Activated T-helper 1 cell treated with anti-CD3 and anti-CD28 coated beads, Interleukin-12 subunit alpha, Interleukin-12 subunit beta, Interleukin-2, Interleukin-4 antibody, amounts not matched to agents 30 ng/mL and 10 ng/mL and 1 ng/mL, durations not matched to agents 14 hours and 24 hours and 36 hours (primary cell): ENCODE data around the gene SMIM44. TPM values are rescaled to one million over a fixed set of nuclear protein-coding genes. Genes with fewer than 3 reads are reported as not detected.
"Not testable (repeated sequence)": the region's sequence is repeated elsewhere in the genome, so short reads cannot be mapped to it uniquely, and the experiment has no call there.

Experiments used
- DNase-seq: peaks from one replicate; pipeline ENCODE4 v3.0.0; 2021; ENCODE audit warnings: low spot score
- H3K27ac Mint-ChIP-seq: one replicate; pipeline ENCODE4 v1.8.0; 2021; ENCODE audit warnings: mild to moderate bottlenecking, mixed read lengths
- H3K27me3 Mint-ChIP-seq: one replicate; pipeline ENCODE4 v1.8.0; 2022; ENCODE audit warnings: mild to moderate bottlenecking, moderate library complexity, mixed read lengths; ENCODE audit not compliant: insufficient read depth
- H3K36me3 Mint-ChIP-seq: one replicate; pipeline ENCODE4 v1.8.0; 2021; ENCODE audit warnings: low read depth, mixed read lengths
- H3K4me1 Mint-ChIP-seq: one replicate; pipeline ENCODE4 v1.8.0; 2021; ENCODE audit warnings: low read depth, mixed read lengths
- H3K4me3 Mint-ChIP-seq: one replicate; pipeline ENCODE4 v1.8.0; 2021; ENCODE audit warnings: mild to moderate bottlenecking, moderate library complexity, mixed read lengths
- H3K9me3 Mint-ChIP-seq: one replicate; pipeline ENCODE4 v1.8.0; 2021; ENCODE audit warnings: mixed read lengths
- intact Hi-C: fragments of 100-400 bp; cut with micrococcal nuclease; formaldehyde crosslinking; loops from one replicate; pipeline ENCODE4 v1.15.1; 2024
- total RNA-seq: library from RNA; stranded (reverse); gene quantifications from 2 replicates; pipeline ENCODE4 v1.2.3, GENCODE V29; 2022

The SMIM44 gene
- total RNA-seq, 1 donor from 2014 or later, result not detected

DNA sequence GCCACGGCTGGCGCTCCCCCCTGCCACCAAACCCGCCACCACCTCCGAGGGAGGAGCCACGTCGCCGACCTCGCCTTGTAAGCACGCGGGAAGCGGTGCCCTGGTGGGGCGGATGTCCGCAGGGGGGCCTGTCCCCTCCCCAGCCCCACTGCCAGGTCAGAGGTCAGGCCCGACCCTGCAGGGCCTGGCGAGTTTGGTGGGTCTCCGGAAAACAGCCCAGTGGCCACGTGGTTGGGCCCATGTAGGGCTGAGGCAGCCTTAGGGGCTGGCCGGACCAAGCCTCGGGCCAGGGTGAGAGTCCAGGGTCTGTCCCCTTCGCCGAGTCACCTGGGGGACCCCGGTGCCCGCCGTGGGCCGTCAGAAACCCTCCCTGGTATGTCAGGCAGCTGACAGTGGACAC lies 29.4 kb downstream of the SMIM44 start:
- intact Hi-C loops, result no loop called here
- no peaks in the 10 kb centered on the region for H3K4me1 Mint-ChIP-seq
- H3K27me3 Mint-ChIP-seq, result no peaks in the 10 kb centered on the region
- H3K36me3 Mint-ChIP-seq, result peaks cover 2% of the 10 kb centered on the region
- H3K27ac Mint-ChIP-seq, result no peak overlapping the region
- no peak for DNase-seq
- no peak overlapping the region for H3K4me3 Mint-ChIP-seq
- H3K9me3 Mint-ChIP-seq, result no peaks in the 10 kb centered on the region

DNA sequence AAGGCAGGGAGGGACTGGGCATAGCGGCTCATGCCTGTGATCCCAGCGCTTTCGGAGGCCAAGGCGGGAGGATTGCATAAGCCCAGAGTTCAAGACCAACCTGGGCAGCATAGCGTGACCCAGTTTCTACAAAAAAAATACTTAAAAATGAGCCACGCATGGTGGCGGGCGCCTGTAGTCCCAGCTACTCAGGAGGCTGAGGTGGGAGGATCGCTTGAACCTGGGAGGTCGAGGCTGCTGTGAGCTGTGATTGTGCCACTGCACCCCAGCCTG lies 30.4 kb downstream of the SMIM44 start:
- H3K4me3 Mint-ChIP-seq, DNase-seq, H3K4me1 Mint-ChIP-seq, H3K27me3 Mint-ChIP-seq, H3K36me3 Mint-ChIP-seq, H3K27ac Mint-ChIP-seq, intact Hi-C loops, H3K9me3 Mint-ChIP-seq: not testable (repeated sequence)

DNA sequence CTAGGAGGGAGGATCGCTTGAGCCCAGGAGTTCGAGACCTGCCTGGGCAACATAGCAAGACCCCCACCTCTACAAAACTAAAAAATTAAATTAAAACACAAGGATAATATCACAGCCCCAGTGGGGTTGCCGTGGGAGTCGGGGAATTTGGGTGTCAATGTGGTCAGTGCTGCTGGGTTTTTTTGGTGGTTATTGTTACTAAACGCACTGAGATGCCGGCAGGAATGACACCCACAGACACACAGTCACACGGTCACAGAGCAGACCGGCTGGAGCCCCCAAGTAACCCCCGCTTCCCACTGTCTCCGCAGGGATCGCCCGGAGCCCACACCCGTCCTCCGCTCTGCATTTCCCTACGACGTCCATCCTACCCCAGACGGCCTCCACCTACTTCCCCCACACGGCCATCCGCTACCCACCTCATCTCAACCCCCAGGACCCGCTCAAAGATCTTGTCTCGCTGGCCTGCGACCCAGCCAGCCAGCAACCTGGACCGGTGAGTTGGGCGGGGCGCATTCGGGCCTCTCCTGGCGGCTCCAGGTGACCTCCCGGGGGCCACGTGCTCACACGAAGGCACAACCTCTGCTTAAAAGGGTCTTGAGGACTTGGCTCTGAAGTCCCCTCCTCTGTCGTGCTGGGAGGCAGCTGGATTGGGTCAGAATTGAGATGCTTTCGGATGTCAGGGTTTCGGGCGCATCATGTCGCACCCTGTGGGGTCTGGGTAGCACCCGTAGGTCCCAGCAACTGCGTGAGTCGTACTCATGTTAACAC lies 30.9 kb downstream of the SMIM44 start:
- H3K4me1 Mint-ChIP-seq, result no peaks in the 10 kb centered on the region
- H3K4me3 Mint-ChIP-seq, result no peak overlapping the region
- H3K27me3 Mint-ChIP-seq, result no peaks in the 10 kb centered on the region
- H3K9me3 Mint-ChIP-seq, result no peaks in the 10 kb centered on the region
- intact Hi-C loops, result no loop called here
- no peak for DNase-seq
- H3K27ac Mint-ChIP-seq, result no peak overlapping the region
- peaks cover 2% of the 10 kb centered on the region for H3K36me3 Mint-ChIP-seq

DNA sequence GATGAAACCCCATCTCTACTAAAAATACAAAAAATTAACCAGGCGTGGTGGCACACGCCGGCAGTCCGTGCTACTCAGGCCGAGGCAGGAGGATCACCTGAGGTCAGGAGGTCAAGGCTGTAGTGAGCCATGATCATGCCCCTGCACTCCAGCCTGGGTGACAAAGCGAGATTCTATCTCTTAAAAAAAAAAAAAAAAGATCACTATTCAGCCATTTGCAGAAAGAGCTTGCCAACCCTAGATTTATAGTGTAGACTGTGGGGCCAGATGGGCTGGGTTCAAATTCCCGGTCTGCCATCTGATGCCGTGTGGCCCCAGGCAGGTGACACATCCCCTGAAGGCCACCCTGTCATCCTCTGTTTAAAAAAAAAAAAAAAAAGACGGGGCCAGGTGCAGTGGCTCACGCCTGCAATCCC lies 31.8 kb downstream of the SMIM44 start:
- no peaks in the 10 kb centered on the region for H3K27me3 Mint-ChIP-seq
- H3K4me3 Mint-ChIP-seq, result no peak overlapping the region
- DNase-seq, result no peak
- H3K4me1 Mint-ChIP-seq, result no peaks in the 10 kb centered on the region
- H3K27ac Mint-ChIP-seq, result no peak overlapping the region
- intact Hi-C loops, result no loop called here
- peaks cover 2% of the 10 kb centered on the region for H3K36me3 Mint-ChIP-seq
- no peaks in the 10 kb centered on the region for H3K9me3 Mint-ChIP-seq

DNA sequence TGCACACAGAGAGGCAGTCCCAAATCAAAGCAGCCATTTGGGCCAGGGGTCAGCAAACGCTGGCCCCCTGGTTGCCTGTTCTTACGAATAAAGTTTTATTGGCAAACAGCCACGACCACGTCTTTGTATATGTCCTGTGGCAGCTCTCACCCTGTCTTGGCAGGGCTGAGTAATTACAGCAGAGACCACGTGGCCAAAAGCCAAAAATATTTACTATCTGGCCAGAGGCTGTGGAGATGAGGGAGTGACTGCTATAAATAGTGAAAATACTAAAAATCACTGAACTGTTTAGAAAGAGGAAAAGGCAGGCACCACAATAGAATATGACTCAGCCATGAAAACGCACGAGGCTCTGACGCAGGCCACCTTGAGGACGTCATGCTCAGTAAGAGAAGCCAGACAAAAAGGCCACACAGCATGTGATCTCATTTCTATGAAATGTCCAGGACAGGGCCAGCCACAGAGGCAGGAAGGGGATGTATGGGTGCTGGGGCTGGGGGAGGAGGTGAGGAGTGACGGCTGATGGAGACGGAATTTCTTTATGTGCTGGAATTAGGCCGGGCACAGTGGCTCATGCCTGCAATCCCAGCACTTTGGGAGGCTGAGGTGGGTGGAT lies 32.3 kb downstream of the SMIM44 start:
- no peak for DNase-seq
- Mint-ChIP-seq H3K27me3 (no peaks in the 10 kb centered on the region), H3K4me1 (no peaks in the 10 kb centered on the region), H3K4me3 (no peak overlapping the region), H3K27ac (no peak overlapping the region), H3K9me3 (no peaks in the 10 kb centered on the region), H3K36me3 (peaks cover 2% of the 10 kb centered on the region)
- intact Hi-C loops, result no loop called here

DNA sequence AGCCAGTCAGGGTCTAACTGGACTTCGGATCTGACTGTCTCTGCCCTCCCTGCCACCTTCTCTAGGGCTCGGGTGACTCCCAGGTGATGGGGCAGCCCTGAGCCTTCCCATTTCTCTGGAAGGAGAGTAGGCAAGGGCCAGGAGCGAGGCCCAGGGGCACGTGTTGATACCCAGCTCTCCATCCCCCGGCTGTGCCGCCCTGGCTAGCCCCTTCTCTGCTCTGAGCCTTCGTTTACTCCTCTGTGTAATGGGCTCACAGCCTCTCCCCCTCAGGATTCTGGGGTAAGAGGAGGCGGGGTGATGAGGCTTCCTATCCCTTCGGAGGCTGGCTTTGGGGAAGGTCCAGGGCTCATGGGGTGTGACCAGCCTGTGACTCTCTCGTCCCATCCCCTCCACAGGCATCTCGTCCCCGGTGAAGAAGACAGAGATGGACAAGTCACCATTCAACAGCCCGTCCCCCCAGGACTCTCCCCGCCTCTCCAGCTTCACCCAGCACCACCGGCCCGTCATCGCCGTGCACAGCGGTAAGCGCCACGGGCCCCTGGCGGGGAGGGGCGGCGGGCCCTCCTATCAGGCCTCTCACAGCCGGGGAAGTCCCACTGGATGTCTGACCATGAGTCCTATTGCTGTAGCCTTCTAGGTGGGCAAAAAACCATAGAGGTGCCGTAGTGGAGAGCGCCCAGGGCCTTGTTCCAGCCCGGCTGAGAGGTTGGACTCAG lies 34.5 kb downstream of the SMIM44 start:
- no peaks in the 10 kb centered on the region for H3K9me3 Mint-ChIP-seq
- no peak overlapping the region for H3K27ac Mint-ChIP-seq
- H3K27me3 Mint-ChIP-seq, result no peaks in the 10 kb centered on the region
- no peaks in the 10 kb centered on the region for H3K4me1 Mint-ChIP-seq
- intact Hi-C loops, result no loop called here
- H3K4me3 Mint-ChIP-seq, result no peak overlapping the region
- DNase-seq, result no peak
- H3K36me3 Mint-ChIP-seq, result peaks cover 2% of the 10 kb centered on the region

DNA sequence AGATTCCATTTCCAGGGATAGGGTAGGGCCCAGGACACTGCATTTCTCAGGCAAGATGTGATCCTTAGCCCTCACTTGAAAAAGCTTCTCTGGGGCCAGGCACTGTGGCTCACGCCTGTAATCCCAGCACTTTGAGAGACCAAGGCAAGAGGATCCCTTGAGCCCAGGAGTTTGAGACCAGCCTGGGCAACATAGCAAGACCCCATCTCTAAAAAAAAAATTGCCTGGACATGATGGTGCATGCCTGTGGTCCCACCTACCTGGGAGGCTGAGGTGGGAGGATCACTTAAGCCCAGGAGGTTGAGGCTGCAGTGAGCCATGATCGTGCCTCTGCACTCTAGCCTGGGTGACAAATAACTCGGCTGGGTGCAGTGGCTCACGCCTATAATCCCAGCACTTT lies 36.6 kb downstream of the SMIM44 start:
- H3K4me1 Mint-ChIP-seq, intact Hi-C loops, H3K9me3 Mint-ChIP-seq, DNase-seq, H3K27me3 Mint-ChIP-seq, H3K36me3 Mint-ChIP-seq, H3K4me3 Mint-ChIP-seq, H3K27ac Mint-ChIP-seq: not testable (repeated sequence)

DNA sequence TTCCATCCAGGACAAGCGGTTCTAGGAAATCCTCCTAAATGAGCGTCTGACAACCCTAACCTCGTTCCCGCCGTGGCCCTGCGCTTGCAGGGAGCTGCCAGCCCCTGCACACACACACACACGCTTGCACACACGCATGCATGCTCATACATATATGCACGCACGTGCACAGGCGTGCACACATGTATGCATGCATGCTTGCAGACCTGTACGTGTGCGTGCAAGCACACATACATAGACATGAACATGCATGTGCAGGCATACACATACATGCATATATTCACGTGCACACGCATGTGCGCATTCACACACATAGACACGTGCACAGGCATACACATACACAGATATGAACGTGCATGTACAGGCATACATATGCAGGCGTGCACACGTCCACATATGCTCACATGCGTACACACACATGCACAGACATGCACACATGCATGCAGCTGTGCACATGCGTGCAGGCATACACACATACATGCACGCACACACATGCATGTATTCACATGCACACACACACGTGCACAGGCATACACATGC lies 38.5 kb downstream of the SMIM44 start:
- H3K9me3 Mint-ChIP-seq, result no peaks in the 10 kb centered on the region
- no peaks in the 10 kb centered on the region for H3K4me1 Mint-ChIP-seq
- H3K27me3 Mint-ChIP-seq, result no peaks in the 10 kb centered on the region
- intact Hi-C loops, result no loop called here
- DNase-seq, result no peak
- no peak overlapping the region for H3K27ac Mint-ChIP-seq
- no peak overlapping the region for H3K4me3 Mint-ChIP-seq
- H3K36me3 Mint-ChIP-seq, result no peaks in the 10 kb centered on the region

DNA sequence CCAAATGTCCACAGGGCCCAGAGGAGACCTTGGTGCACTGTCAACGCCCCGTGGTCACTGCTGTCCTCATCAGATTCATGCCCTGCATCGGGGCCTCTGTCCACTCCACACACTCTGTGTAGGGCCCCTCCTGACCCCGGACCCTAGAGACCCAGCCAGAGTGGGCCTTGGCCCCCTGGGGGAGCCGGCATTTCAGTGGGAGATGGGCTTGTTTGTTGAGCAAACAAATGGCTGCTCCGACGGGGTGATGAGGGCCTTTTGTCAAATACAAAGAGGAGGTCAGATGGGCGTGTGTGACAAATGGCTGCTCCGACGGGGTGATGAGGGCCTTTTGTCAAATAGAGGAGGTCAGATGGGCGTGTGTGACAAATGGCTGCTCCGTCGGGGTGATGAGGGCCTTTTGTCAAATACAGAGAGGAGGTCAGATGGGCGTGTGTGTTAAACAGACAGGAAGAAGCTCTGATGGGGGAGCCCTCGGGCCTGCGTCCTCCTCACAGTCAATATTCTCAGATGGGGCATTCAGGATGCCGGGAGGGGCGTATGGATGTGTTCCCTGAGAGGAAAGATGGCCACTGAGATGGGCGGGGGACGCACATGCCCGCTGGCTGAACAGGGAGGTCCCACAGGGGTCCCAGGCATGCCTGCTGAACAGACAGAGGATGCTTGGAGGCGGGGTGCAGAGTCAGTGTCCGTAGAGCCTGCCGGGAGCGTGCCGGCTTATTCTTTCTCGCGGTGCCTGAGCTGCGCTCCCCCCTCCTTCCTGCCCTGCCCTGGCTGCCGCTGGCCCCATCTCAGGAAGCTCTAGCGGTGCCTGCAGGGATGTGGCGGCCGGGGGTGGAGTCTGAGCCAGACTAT lies 39.2 kb downstream of the SMIM44 start:
- Mint-ChIP-seq H3K4me3 (no peak overlapping the region), H3K9me3 (no peaks in the 10 kb centered on the region), H3K4me1 (no peaks in the 10 kb centered on the region), H3K27ac (no peak overlapping the region), H3K36me3 (no peaks in the 10 kb centered on the region), H3K27me3 (no peaks in the 10 kb centered on the region)
- intact Hi-C loops, result no loop called here
- DNase-seq, result no peak

DNA sequence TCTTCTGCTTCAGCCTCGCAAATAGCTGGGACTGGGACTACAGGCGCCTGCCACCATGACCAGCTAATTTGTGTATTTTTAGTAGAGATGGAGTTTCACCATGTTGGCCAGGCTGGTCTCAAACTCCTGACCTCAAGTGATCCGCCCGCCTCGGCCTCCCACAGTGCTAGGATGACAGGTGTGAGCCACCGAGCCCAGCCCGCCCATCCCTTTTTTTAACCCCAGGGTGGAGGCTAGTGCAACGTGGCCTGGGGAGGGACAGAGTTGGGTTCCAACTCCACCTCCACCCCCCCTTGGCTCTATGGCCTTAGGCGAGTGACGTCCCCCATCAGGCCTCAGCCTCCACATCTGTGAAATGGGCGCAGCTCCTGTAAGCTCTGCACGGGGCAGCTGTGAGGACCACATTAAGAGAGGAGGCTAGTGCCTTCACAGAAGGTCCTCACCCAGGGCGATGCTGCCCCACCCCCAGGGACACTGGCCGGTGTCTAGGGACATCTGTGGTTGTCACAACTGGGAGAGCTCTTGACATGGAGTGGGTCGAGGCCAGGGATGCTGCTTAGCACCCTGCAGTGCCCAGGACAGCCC lies 40.7 kb downstream of the SMIM44 start:
- no peaks in the 10 kb centered on the region for H3K9me3 Mint-ChIP-seq
- no peaks in the 10 kb centered on the region for H3K27me3 Mint-ChIP-seq
- H3K27ac Mint-ChIP-seq, result no peak overlapping the region
- no peaks in the 10 kb centered on the region for H3K36me3 Mint-ChIP-seq
- H3K4me1 Mint-ChIP-seq, result no peaks in the 10 kb centered on the region
- intact Hi-C loops, result no loop called here
- no peak for DNase-seq
- no peak overlapping the region for H3K4me3 Mint-ChIP-seq

DNA sequence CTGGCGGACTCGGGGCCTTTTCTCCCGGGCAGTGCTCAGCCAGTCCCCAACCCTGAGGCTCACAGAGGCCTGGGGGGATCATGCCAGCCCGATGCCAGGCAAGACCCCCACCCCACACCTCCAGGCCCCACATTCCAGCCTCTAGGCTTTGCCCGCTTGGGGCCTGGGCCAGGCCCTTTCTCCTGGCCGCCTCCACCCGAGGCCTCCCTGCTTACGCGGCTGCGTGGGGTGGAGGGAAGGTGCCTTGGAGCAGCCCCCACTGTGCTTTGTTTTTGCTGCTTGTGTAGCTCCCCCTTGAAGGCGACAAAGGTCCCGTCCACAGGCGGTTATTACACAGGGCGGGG lies 41.3 kb downstream of the SMIM44 start:
- Mint-ChIP-seq H3K4me1 (no peaks in the 10 kb centered on the region), H3K9me3 (no peaks in the 10 kb centered on the region), H3K36me3 (no peaks in the 10 kb centered on the region), H3K4me3 (no peak overlapping the region), H3K27me3 (no peaks in the 10 kb centered on the region), H3K27ac (no peak overlapping the region)
- DNase-seq, result no peak
- intact Hi-C loops, result no loop called here

DNA sequence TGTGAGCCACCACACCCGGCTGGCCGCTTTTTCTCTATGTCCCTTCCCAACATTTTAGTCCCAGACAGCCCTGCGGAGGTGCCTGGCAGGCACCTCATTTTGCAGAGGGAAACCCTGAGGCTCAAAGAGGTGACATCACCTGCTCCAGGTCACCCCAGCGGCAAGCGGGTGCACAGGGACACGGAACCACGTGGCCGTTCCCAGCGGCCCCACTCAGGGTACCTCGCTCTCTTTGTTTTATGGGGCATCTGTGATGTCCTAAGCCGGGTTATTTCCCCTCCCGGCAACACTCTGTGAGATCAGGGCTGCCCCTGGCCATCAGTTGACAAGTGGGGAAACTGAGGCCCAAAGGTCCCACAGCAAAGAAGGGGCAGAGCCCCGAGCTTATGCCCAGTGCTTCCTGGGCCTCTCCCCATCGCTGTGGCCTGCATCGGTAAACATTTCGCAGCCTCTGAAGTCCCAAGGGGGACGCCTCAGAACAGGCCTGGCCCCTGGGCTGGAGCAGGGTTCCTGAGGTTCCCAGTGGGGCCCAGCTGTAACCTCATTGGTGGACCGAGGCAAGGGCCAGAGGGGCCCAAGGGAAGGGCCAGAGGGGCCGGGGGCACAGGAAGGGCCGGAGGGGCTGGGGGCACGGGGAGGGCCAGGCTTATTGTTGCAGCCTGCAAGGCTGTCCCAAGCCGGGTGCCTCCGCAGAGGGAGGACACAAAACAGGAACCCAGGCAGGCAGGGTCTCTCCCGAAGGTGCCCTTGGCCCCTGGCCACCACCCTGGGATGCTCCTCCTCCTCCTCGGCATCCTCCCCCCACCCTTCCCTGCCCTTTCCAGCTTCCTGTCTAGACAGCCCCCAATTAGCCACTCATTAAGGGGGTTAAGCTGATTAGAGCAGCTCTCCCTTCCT lies 41.9 kb downstream of the SMIM44 start:
- H3K4me1 Mint-ChIP-seq, result no peaks in the 10 kb centered on the region
- H3K27ac Mint-ChIP-seq, result no peak overlapping the region
- intact Hi-C loops, result no loop called here
- H3K9me3 Mint-ChIP-seq, result no peaks in the 10 kb centered on the region
- no peaks in the 10 kb centered on the region for H3K36me3 Mint-ChIP-seq
- H3K4me3 Mint-ChIP-seq, result no peak overlapping the region
- no peak for DNase-seq
- H3K27me3 Mint-ChIP-seq, result no peaks in the 10 kb centered on the region
